ENCODE data around the gene LARP1B.
"Not testable (repeated sequence)": the region's sequence is repeated elsewhere in the genome, so short reads cannot be mapped to it uniquely, and the experiment has no call there.

Gene LARP1B

DNA sequence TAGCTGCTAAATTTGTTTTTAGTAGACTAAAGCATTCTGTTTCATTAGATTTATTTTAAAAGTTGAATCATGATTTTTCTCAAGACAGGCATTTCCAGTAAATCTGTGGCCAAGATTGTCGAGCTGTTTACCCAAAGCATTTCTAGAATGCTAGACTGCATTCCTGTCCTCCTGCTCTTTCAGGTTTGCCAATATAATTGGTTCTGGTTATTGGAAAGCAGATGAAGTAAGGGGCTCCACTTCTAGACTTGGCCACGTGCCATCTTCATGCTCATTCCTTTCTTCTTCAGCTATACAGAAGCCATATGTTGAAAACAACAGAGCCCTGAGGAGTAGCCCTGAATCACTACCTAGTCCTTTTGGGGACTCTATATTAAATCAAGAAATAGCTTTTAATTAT, 164.0 kb downstream of the LARP1B start:
- DNase-seq (ENCODE audit: low read depth in 3 of 3), result no peak

DNA sequence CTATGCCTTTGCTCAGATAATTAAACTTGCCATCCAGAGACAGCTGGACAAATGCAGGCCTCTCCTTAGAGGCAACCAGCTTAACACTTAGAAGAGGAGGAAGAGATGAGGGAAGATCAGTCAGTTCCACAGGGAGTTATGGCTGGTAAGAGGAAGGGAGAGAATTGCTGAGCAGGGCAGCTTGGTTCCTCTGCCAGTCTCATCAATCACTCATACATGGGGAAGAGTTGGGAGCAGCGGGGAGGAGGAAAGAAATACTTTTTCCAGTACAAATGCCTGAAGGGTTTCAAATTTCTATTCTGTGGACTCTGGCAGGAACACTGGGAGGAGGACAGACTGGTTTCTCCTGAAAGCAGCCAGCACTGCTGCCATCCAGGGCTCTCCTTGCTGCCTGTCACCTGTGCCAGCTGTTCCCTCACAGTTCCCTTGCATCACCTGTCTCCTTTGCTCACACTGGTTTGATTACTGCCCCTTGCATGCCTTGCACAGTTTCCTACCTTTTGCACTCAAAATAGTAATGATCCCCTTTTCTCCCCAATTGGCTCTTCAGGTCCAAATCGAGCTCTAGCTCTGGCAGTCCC, 167.0 kb downstream of the LARP1B start:
- no peak for DNase-seq (ENCODE audit: low read depth in 3 of 3)

DNA sequence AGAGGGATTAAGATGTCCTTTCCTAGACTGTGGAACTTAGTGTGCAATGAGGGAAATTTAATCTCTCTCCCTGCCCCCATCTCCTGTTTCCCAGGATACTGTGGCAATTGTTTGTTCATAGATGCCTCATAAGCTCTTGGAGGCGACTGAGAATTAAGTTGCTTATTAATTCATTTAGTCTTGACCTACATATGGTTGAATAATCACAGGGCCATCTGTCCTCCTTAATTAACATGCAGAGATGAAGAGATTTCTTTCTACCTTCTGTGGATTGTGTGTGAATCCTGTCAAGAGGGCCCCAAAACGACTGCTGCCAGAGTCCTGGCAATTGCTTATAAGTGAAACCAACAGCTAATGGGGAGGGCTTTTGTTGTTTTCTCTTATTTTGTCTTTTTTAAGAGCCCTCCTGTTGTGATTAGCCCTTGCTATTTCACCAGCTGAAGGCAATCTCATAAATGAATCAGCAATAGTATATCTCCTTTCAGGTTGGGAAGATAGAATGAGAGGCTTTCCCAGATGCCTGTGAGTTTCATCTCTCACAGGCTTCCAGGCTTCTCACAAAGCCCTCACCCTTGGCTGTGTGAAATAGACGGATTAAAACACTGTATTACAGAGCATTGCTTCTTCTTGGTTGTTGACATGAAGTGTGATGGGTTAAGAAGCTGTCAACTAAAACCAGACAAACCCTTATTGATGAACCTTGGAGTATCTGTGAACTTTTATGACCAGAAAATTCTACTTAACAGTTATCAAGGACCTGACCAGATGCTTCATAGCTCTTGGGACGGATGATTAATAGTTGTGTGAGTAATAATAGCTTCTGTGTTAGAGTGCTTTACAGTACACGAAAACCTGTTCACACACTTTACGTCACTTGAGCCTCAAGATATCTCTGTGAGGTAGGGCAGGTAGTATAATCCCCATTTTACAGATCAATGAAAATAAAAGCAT, 168.0 kb downstream of the LARP1B start:
- no peak for DNase-seq (ENCODE audit: low read depth in 3 of 3)

DNA sequence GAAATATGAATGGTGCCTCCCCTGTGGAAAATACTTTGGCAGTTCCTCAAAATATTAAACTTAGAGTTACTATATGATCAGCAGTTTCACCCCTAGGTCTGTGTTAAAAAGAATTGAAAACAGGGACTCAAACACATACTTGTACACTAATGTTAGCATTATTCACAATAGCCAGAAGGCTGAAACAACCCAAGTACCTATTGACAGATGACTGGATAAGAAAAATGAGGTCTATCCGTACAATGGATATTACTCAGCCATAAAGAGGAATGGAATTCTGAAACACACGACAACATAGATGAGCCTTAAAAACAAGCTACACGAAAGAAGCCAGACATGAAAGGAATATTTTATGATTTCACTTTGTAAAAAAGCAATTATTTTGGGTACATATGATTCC, 171.6 kb downstream of the LARP1B start:
- DNase-seq (ENCODE audit: low read depth in 3 of 3), result no peak

DNA sequence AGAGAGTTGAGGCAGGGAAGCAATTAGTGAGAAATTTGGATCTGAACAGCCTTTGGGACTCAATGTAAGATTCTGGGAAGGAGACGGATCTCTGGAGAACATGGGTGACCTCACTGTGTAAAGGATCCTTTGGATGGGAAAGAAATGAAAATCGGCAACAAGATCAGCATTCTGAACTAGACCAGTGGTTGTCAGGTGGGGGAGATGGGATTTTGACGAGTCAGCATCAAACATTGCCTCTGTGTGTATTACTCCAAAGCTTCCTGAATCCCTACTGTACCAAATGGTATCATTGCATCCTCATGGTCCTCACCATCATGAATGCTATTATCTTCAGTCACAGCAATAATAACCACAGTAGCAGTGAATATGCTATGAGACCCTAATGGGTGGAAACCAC, 173.7 kb downstream of the LARP1B start:
- DNase-seq (ENCODE audit: low read depth in 3 of 3), result no peak

DNA sequence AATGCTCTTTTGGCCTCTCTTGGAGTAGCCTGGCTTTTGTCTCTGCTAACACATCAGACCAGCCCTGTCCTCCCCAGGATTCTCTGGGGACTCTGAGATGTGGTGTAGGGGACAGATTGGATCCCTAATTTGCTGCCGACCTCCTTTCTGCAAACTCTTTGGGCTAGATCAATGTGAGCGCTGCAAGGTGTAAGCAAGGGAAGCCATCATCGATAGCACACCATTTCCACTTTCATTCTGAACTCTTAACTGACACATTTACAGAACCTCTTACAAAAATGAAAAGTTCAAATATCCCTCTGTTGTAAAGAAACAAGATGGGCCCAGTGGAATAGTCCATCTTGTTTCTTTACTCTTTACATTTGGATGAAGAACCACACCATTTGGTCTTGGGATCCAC, 179.9 kb downstream of the LARP1B start:
- no peak for DNase-seq (ENCODE audit: low read depth in 3 of 3)

DNA sequence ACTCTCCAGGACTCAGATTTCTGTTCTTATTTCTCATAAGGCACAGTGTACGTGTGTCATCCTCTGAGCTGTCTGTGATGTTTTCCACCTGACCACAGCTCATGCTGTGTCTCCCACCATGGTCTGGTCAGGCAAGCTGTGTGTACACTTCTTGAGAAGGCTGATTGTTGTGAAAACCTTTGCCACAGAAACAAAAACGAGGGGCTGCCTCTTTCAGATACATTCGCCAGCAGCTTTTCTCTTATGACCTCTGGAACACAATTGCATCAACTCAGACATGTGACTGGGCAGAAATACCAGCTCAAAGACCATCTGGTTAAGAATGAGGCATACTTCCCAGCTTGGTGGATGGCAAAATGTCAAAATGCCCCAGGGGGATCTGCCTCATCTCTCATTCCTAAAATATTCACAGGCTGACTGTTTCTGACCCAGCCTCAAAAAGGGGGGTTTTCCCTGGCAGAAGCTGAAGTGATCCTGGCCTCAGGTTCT, 180.4 kb downstream of the LARP1B start:
- no peak for DNase-seq (ENCODE audit: low read depth in 3 of 3)

DNA sequence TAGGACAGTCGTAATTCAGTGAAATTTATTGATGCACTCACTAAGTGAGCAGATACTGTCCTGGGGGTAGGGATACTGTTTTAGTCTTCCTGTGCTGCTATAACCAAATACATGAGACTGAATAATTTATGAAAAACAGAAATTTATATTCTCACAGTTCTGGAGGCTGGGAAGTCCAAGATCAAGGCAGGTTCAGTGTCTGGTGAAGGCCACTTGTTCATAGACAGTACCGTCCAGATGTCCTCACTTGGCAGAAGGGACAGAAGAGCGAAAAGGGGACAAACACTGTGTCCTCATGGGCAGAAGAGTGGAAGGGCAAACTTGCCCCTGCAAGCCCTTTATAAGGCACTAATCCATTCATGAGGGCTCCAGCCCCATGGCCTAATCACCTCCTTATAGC, 180.9 kb downstream of the LARP1B start:
- DNase-seq (ENCODE audit: low read depth in 3 of 3), result no peak

DNA sequence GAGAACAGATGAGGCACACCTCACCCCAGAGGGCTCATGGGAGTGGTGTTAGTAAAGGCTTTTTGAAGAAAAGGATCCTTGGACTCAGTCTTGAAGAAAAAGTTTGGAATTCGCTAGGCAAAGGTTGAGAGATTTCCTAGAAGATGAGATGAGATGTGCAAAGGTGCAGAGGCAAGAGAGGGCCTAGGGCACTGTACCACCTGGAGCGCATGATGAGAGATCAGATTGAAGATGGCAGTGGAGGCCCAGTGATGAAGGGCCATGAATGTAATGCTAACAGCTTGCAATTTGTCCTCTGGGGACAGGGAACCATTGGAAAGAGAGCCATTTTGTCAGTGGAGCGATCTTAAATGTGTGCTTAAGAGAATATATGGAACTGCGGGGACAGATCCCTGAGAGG, 181.5 kb downstream of the LARP1B start:
- DNase-seq (ENCODE audit: low read depth in 3 of 3), result no peak

DNA sequence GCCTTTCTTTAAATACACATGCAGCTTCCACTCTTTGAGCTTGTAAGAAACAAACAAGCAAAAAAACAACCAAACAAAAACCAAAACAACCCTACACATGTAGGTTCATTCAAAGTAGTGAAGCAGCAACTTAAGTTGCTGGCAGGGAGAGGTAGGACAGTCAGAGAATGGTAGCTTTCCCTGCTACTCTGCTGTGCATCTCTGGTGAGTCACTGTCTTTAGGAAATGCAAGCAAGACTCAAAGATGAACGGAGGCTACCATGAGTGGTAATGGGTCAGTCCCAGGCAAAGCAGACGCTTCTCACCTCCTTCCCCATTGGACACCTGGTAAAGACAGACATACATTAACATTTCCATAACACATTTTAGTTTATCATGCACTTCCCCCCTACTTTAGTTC, 183.3 kb downstream of the LARP1B start:
- DNase-seq (ENCODE audit: low read depth in 3 of 3), result no peak

DNA sequence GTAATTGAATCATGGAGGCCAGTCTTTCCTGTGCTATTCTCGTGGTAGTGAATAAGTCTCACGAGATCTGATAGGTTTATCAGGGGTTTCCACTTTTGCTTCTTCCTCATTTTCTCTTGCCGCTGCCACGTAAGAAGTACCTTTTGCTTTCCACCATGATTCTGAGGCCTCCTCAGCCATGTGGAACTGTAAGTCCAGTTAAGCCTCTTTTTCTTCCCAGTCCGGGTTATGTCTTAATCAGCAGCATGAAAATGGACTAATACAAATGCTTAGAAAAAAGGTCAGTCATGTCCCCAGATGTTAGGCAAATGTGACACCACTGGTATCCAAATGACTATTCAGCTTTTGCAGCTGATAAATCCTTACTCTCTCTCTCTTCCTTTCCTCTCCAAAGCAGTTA, 184.3 kb downstream of the LARP1B start:
- DNase-seq (ENCODE audit: low read depth in 3 of 3), result not testable (repeated sequence)

DNA sequence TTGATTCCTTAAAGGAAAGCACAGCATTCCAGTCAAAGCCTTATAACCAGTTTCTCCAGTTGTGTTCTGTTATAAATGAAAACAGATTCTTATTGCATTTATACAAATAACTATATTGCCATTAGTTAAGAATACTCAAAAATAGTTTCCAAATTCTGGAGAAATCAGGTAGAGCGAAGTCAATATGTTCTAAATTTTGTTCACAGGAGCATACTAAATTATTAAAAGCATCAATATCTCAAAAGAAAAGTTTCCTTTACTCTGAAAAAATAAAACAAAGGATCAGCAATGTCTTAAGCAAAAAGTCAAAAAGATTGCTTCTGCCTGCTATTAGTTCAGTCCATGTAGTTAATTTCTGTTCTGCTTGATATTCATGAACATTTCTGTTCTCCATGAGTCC, 186.8 kb downstream of the LARP1B start:
- DNase-seq (ENCODE audit: low read depth in 3 of 3), result no peak

DNA sequence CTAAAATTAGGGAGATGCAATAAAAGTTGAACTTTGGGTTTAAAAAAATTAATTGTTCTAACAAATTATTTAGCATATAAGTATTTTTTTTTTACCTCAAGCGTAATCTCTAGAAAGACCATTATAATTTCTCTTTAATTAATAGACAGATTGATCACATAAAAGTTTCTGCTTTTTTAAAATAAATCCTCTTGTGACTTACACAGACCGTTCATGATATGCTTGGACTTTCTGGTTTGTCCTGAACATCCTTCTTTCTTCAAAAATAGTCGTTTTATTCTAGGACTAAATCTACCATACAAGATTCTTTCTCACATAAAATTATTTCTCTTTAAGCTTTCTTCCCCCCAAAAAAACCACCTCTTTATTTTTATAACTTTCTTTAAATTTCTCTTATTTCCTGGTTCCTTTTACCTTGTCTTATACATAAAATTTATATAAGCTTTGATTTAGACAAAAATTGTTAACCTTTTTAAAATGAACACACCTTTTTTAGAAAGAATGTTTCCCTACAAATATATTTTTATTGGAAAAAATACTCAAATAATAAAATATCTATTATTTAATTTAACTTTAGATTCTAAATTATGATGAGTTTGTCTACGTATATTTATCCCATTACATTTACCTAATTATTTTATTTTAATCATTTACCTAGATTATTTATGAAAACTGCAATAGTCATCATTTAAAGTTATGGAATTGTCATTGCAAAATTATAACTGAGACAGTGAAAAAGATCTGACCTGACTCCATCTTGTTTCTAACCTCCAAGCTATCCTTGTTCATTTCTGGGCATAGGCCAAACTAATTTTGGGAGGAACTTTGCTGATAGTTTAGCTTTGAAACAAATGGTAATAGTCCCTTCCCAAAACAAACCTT, 188.9 kb downstream of the LARP1B start:
- DNase-seq (ENCODE audit: low read depth in 3 of 3), result no peak

DNA sequence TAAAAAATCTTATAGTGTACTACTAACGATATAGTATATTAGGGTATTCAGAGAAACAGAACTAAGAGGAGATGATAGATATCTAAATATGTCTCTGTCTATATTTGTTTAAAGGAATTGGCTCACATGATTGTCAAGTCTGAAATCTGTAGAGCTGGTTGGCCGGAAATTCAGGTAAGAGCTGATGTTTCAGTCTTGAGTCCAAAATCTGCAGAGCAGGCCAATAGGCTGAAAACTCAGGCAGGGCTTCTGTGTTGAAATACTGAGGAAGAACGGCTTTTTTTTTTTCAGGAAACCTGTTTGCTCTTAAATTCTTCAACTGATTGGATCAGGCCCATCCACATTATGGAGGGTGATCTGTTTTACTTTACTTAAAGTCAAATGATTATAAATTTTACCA, 194.8 kb downstream of the LARP1B start:
- no peak for DNase-seq (ENCODE audit: low read depth in 3 of 3)

DNA sequence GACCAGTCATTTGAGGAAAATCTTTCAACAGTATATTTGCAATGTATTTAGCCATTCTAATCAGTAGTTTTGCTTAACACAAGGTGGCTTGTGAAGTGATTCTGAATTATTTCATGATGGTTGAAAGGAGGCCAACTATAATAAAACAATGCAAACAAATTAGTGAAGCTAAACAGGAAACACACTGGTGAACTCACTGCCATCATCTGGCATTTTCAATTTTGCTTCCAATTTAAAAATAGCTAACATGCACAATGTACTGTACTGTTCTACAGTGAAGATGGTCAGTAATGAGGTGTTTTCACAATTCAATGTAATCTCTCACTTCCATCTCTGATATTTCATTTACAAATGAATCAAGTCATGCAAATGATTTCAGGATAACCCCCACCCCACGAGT, 195.4 kb downstream of the LARP1B start:
- no peak for DNase-seq (ENCODE audit: low read depth in 3 of 3)

DNA sequence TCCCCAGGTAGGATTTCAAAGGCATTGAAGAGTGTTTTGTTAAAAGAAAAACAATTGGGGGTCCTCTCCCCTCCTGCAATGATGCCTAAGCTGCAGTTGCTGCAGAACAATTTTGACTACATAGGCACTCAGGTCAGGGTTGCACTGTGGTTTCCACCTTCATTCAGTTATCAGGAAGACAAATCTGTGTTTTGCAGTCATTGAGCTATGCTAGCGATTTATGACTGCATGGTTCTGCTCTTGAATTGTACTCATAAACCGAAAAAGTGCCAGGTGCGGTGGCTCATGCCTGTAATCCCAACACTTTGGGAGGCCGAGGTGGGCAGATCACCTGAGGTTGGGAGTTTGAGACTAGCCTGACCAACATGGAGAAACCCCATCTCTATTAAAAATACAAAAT, 197.1 kb downstream of the LARP1B start:
- DNase-seq (ENCODE audit: low read depth in 3 of 3), result not testable (repeated sequence)

DNA sequence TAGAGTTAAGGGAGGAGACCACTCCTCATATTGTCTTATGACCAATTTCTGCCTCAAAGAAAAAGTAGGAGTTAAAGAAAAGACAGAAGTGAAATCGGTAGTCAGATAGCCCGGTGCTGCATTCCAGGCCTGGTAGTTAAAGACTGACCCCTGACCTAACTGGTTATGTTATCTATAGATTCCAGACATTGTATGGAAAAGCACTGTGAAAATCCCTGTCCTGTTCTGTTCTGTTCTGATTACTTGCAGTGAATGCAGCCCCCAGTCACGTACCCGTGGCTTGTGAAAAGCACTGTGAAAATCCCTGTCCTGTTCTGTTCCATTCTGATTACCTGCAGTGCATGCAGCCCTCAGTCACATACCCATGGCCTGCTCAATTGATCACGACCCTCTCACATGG, 198.8 kb downstream of the LARP1B start:
- DNase-seq (ENCODE audit: low read depth in 3 of 3), result not testable (repeated sequence)

All from stimulated activated CD4-positive, alpha-beta T cell treated with anti-CD3 and anti-CD28 coated beads, TNF-alpha, amount 100 ng/mL, for 24 hours (primary cell).